ENCODE data around the gene FAM149A. TPM values are rescaled to one million over a fixed set of nuclear protein-coding genes. Genes with fewer than 3 reads are reported as not detected.

The FAM149A gene
- total RNA-seq, 1 experiment from 2014 or later = 8.9 TPM

GRCh38 chr4:186193851-186194250 is 89.3 kb downstream of the FAM149A start:
- Histone ChIP-seq H3K4me2 (ENCODE audit: low read length) (no peak overlapping the region), H4K20me1 (ENCODE audit: insufficient read depth) (no peaks in the 10 kb centered on the region), H3K79me2 (ENCODE audit: insufficient read depth, low read length) (peaks cover 7% of the 10 kb centered on the region), H3K4me3 (replicated peaks in 1 of 2; ENCODE audit: low read depth in 1 of 2, low read length in 2 of 2) (no peak overlapping the region), H3K4me1 (ENCODE audit: control insufficient read depth in 1 of 2, insufficient read depth in 2 of 2, low read length in 2 of 2) (peaks cover 7 to 14% of the 10 kb centered on the region in 2 experiments; a peak in 3 of 4 replicates), H3K36me3 (ENCODE audit: control insufficient read depth in 1 of 2, insufficient read depth in 2 of 2, low read length in 2 of 2) (no peaks in the 10 kb centered on the region), H3K27me3 (ENCODE audit: insufficient read depth, low read length) (no peaks in the 10 kb centered on the region), H2AFZ (ENCODE audit: low read depth, low read length, poor library complexity, severe bottlenecking) (no peak overlapping the region), H3K27ac (ENCODE audit: low read depth, low read length) (no peak overlapping the region), H3K9me2 (ENCODE audit: insufficient read depth) (no peaks in the 10 kb centered on the region), H3K9ac (ENCODE audit: low read length) (no peak overlapping the region), H3K9me3 (ENCODE audit: control insufficient read depth in 1 of 2, insufficient read depth in 1 of 2, low read depth in 1 of 2, low read length in 2 of 2) (no peaks in the 10 kb centered on the region)
- RAD21 ChIA-PET (ENCODE audit: low non-redundant PET in 1 of 2, low total read pairs in 2 of 2, uncharacterized antibody in 2 of 2, unreplicated experiment in 2 of 2) = no interaction called here
- TF ChIP-seq CTCF (IDR thresholded peaks at IDR 0.05 in 2 of 3, conservative IDR thresholded peaks at IDR 0.05 in 1 of 3; ENCODE audit: borderline replicate concordance in 1 of 3, insufficient read depth in 1 of 3, low read depth in 2 of 3, low read length in 2 of 3) (no peak), SP1 (IDR thresholded peaks at IDR 0.05; ENCODE audit: low read depth) (no peak), ELF1 (IDR thresholded peaks at IDR 0.05; ENCODE audit: borderline replicate concordance, low read depth) (no peak), ZNF274 (IDR thresholded peaks at IDR 0.05; ENCODE audit: low read depth, low read length) (no peak), YY1 (IDR thresholded peaks at IDR 0.05; ENCODE audit: extremely low read depth, insufficient replicate concordance, low read depth, low read length) (no peak), EGR1 (IDR thresholded peaks at IDR 0.05; ENCODE audit: low read depth) (no peak), CEBPB (IDR thresholded peaks at IDR 0.05; ENCODE audit: low read depth) (no peak)
- DNase-seq (ENCODE audit: low read depth, low spot score) = no peak
- intact Hi-C loops (cut with micrococcal nuclease) = no loop called here
- BruUV-seq (replicated peaks) = no TSS peak
- CTCF ChIA-PET = no interaction called here
- no peak for ATAC-seq
- POLR2A ChIA-PET = no interaction called here

GRCh38 chr4:186196063-186196462 is 91.6 kb downstream of the FAM149A start:
- intact Hi-C loops (cut with micrococcal nuclease) = no loop called here
- no TSS peak for BruUV-seq (replicated peaks)
- Histone ChIP-seq H3K27ac (ENCODE audit: low read depth, low read length) (no peak overlapping the region), H3K36me3 (ENCODE audit: control insufficient read depth in 1 of 2, insufficient read depth in 2 of 2, low read length in 2 of 2) (no peaks in the 10 kb centered on the region), H3K79me2 (ENCODE audit: insufficient read depth, low read length) (peaks cover 7% of the 10 kb centered on the region), H3K4me3 (replicated peaks in 1 of 2; ENCODE audit: low read depth in 1 of 2, low read length in 2 of 2) (no peak overlapping the region), H2AFZ (ENCODE audit: low read depth, low read length, poor library complexity, severe bottlenecking) (no peak overlapping the region), H3K9ac (ENCODE audit: low read length) (no peak overlapping the region), H3K4me2 (ENCODE audit: low read length) (no peak overlapping the region), H3K9me2 (ENCODE audit: insufficient read depth) (no peaks in the 10 kb centered on the region), H4K20me1 (ENCODE audit: insufficient read depth) (no peaks in the 10 kb centered on the region), H3K27me3 (ENCODE audit: insufficient read depth, low read length) (no peaks in the 10 kb centered on the region), H3K4me1 (ENCODE audit: control insufficient read depth in 1 of 2, insufficient read depth in 2 of 2, low read length in 2 of 2) (peaks cover 7% of the 10 kb centered on the region in 2 experiments; a peak in 3 of 4 replicates), H3K9me3 (ENCODE audit: control insufficient read depth in 1 of 2, insufficient read depth in 1 of 2, low read depth in 1 of 2, low read length in 2 of 2) (no peaks in the 10 kb centered on the region)
- POLR2A ChIA-PET = no interaction called here
- no peak for ATAC-seq
- no peak for DNase-seq (ENCODE audit: low read depth, low spot score)
- CTCF ChIA-PET = no interaction called here
- TF ChIP-seq EZH2 (IDR thresholded peaks at IDR 0.05) (no peak), CEBPB (IDR thresholded peaks at IDR 0.05; ENCODE audit: low read depth) (no peak)
- RAD21 ChIA-PET (ENCODE audit: low non-redundant PET in 1 of 2, low total read pairs in 2 of 2, uncharacterized antibody in 2 of 2, unreplicated experiment in 2 of 2) = no interaction called here

Measured in HCT116 (cell line).